H1 (cell line): ENCODE results near the gene OR2V2. TPM values are rescaled to one million over a fixed set of nuclear protein-coding genes. Genes with fewer than 3 reads are reported as not detected.

Experiments used
- CHD2 ChIP-seq: IDR thresholded peaks from 2 replicates; pipeline ENCODE4 v1.6.1; 2012; ENCODE audit warnings: low read length, improper control_type of control experiment
- CHD7 ChIP-seq: fragments of 300-600 bp; sonication (generic); IDR thresholded peaks from 2 replicates; pipeline ENCODE4 v1.7.1; 2012; ENCODE audit warnings: low read length, moderate library complexity, mild to moderate bottlenecking, inconsistent platforms; ENCODE audit not compliant: insufficient replicate concordance
- EGR1 ChIP-seq: IDR thresholded peaks from 2 replicates; pipeline ENCODE4 v1.6.1; 2011; ENCODE audit warnings: low read depth, low read length, borderline replicate concordance
- FOSL1 ChIP-seq: IDR thresholded peaks from 2 replicates; pipeline ENCODE4 v1.6.1; 2011; ENCODE audit warnings: mild to moderate bottlenecking, low read depth, low read length, moderate library complexity; ENCODE audit not compliant: insufficient read depth
- GABPA ChIP-seq: IDR thresholded peaks from 2 replicates; pipeline ENCODE4 v1.6.1; 2011; ENCODE audit warnings: mild to moderate bottlenecking, low read length, moderate library complexity, borderline replicate concordance; ENCODE audit not compliant: insufficient read depth
- KDM5A ChIP-seq: fragments of 200-600 bp; IDR thresholded peaks from 2 replicates; pipeline ENCODE4 v1.7.1; 2012; ENCODE audit warnings: mild to moderate bottlenecking, low read length, inconsistent platforms, mixed read lengths
- NANOG ChIP-seq: IDR thresholded peaks from 2 replicates; pipeline ENCODE4 v1.6.1; 2011; ENCODE audit warnings: low read length, low read depth, mild to moderate bottlenecking, inconsistent platforms; ENCODE audit not compliant: insufficient read depth, poor library complexity, severe bottlenecking
- POU5F1 ChIP-seq: IDR thresholded peaks from 2 replicates; pipeline ENCODE4 v1.6.1; 2011; ENCODE audit warnings: low read depth, mild to moderate bottlenecking, low read length, moderate library complexity
- RBBP5 ChIP-seq: IDR thresholded peaks from 2 replicates; pipeline ENCODE4 v1.7.1; 2012; ENCODE audit warnings: low read depth, mild to moderate bottlenecking, inconsistent platforms, low read length, moderate library complexity, borderline replicate concordance
- SAP30 ChIP-seq: fragments of 300-600 bp; sonication (generic); IDR thresholded peaks from 2 replicates; pipeline ENCODE4 v1.7.1; 2012; ENCODE audit warnings: low read length, moderate library complexity, mild to moderate bottlenecking, inconsistent platforms; ENCODE audit not compliant: insufficient read depth, insufficient replicate concordance
- SP1 ChIP-seq: IDR thresholded peaks from 2 replicates; pipeline ENCODE4 v1.6.1; 2011; ENCODE audit warnings: low read depth, low read length
- SUZ12 ChIP-seq: fragments of 200-600 bp; sonication (generic); IDR thresholded peaks from 2 replicates; pipeline ENCODE4 v1.6.1; 2012; ENCODE audit warnings: mild to moderate bottlenecking, inconsistent platforms, low read length, moderate library complexity, mixed read lengths
- polyA plus RNA-seq, 7 experiments: library from polyadenylated mRNA; depleted of rRNA in 3 of 7; stranded (reverse) in 5 of 7; unstranded in 2 of 7; fragments of >200 nt in 5 of 7; fragments of 200-250 nt in 2 of 7; gene quantifications; 1 replicate in 5 of 7; 2 replicates in 1 of 7; 4 replicates in 1 of 7; pipeline versions ENCODE4 v1.2.1 to v1.2.3, GENCODE V29; 2011 to 2013; ENCODE audit warnings: missing spikeins in 2 of 7, mixed read lengths in 2 of 7
- total RNA-seq: library from RNA; stranded (reverse); fragmentation: NEBNext Ultra II Directional; extraction: Animal tissue kit (Norgen Biotek cat#: 25700); gene quantifications from 2 replicates; pipeline ENCODE4 v1.2.1, GENCODE V29; 2021

Gene OR2V2
- total and polyA plus RNA-seq, 2 of the 8 experiments (the other 6 are each of a cell fraction or from before 2014, with no cell fraction given): not detected

GRCh38 chr5:181156758-181157157 lies 9.4 kb downstream of the OR2V2 start (continued):
- TF ChIP-seq CHD7: no peak
- TF ChIP-seq EGR1: no peak
- no peak for TF ChIP-seq CHD2
- no peak for TF ChIP-seq FOSL1
- TF ChIP-seq SUZ12: no peak
- TF ChIP-seq KDM5A: no peak
- TF ChIP-seq NANOG: no peak
- no peak for TF ChIP-seq SP1
- no peak for TF ChIP-seq RBBP5
- TF ChIP-seq POU5F1: no peak
- no peak for TF ChIP-seq SAP30
- TF ChIP-seq GABPA: no peak
